Measurements from ENCODE around the gene DERA.

DERA gene

DNA sequence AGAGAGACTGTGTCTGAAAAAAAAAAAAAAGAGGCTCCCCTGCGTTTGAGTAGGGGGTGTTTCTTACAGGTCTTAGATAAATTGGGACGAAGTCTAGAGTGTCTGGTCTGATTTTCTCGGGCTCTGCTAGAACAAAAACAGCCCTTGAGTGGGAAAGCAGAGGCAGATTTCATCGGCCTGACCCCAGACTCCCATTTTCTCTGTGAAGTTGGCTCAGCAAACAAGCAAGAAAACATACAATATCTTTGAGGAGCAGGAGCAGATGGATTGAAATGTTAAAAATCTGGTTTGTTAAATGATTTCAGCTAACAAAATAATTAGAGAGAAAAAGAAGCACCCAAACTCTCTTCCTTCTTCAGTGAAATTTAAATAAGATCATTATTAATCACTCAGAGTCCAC lies 44.1 kb downstream of the DERA start:
- Histone ChIP-seq H2AFZ (ENCODE audit: low read length) (no peak overlapping the region), H3K27me3 (replicated peaks; ENCODE audit: insufficient read depth, low read length) (no peaks in the 10 kb centered on the region), H3K4me1 (ENCODE audit: low read length) (no peaks in the 10 kb centered on the region), H4K20me1 (ENCODE audit: insufficient read depth, low read length) (no peaks in the 10 kb centered on the region), H3F3A (ENCODE audit: insufficient read depth, low read length) (no peaks in the 10 kb centered on the region), H3K36me3 (replicated peaks; ENCODE audit: insufficient read depth, low read length) (no peaks in the 10 kb centered on the region), H3K27ac (ENCODE audit: low read length) (no peak overlapping the region), H3K9ac (ENCODE audit: low read length) (no peak overlapping the region), H3K4me3 (ENCODE audit: low read length) (no peak overlapping the region), H3K9me3 (replicated peaks; ENCODE audit: insufficient read depth, low read length) (no peaks in the 10 kb centered on the region), H3K9me2 (replicated peaks; ENCODE audit: insufficient read depth, low read length) (no peaks in the 10 kb centered on the region), H3K4me2 (ENCODE audit: low read depth, low read length) (no peak overlapping the region), H3K79me2 (ENCODE audit: low read length) (0 out of 2 replicates have a peak, but pooled peaks cover 8% of the 10 kb centered on the region)
- no peak for DNase-seq
- TF ChIP-seq EZH2 (optimal IDR thresholded peaks at IDR 0.05; ENCODE audit: low read depth, low read length) (no peak), EZH2phosphoT487 (IDR thresholded peaks at IDR 0.05; ENCODE audit: low read length) (no peak)
- TF ChIP-seq, protein P1, sequence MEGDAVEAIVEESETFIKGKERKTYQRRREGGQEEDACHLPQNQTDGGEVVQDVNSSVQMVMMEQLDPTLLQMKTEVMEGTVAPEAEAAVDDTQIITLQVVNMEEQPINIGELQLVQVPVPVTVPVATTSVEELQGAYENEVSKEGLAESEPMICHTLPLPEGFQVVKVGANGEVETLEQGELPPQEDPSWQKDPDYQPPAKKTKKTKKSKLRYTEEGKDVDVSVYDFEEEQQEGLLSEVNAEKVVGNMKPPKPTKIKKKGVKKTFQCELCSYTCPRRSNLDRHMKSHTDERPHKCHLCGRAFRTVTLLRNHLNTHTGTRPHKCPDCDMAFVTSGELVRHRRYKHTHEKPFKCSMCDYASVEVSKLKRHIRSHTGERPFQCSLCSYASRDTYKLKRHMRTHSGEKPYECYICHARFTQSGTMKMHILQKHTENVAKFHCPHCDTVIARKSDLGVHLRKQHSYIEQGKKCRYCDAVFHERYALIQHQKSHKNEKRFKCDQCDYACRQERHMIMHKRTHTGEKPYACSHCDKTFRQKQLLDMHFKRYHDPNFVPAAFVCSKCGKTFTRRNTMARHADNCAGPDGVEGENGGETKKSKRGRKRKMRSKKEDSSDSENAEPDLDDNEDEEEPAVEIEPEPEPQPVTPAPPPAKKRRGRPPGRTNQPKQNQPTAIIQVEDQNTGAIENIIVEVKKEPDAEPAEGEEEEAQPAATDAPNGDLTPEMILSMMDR (IDR thresholded peaks at IDR 0.05; ENCODE audit: low read length) = no peak

DNA sequence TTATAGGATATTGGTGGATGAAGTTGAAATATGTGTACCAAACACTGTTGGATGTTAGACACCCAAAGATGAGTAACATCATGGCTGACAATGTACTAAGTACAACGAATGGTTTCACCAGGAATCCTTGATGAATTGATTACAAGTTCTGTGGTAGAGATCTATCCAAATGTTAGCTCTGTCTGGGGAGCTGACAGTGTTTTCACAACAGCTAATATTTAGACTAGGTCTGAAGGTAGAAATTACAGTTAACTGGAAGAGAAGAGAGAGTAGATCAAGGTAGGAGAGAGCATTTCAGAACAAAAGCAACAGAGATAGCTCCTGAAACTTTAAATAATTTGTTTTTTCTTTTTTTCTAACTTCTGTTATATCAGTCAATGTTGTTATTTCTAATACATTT lies 44.9 kb downstream of the DERA start:
- H3K9me2 ChIP-seq (replicated peaks; ENCODE audit: insufficient read depth, low read length) = no peaks in the 10 kb centered on the region
- H3K27ac ChIP-seq (ENCODE audit: low read length) = no peak overlapping the region
- no peaks in the 10 kb centered on the region for H3K36me3 ChIP-seq (replicated peaks; ENCODE audit: insufficient read depth, low read length)
- no peaks in the 10 kb centered on the region for H4K20me1 ChIP-seq (ENCODE audit: insufficient read depth, low read length)
- no peak for DNase-seq
- TF ChIP-seq EZH2 (optimal IDR thresholded peaks at IDR 0.05; ENCODE audit: low read depth, low read length) = no peak
- TF ChIP-seq, protein P1 (IDR thresholded peaks at IDR 0.05; ENCODE audit: low read length) = no peak
- TF ChIP-seq EZH2phosphoT487 (IDR thresholded peaks at IDR 0.05; ENCODE audit: low read length) = no peak
- no peaks in the 10 kb centered on the region for H3K9me3 ChIP-seq (replicated peaks; ENCODE audit: insufficient read depth, low read length)
- no peak overlapping the region for H3K9ac ChIP-seq (ENCODE audit: low read length)
- no peaks in the 10 kb centered on the region for H3F3A ChIP-seq (ENCODE audit: insufficient read depth, low read length)
- H3K4me1 ChIP-seq (ENCODE audit: low read length) = no peaks in the 10 kb centered on the region
- no peak overlapping the region for H3K4me2 ChIP-seq (ENCODE audit: low read depth, low read length)
- no peak overlapping the region for H3K4me3 ChIP-seq (ENCODE audit: low read length)
- H2AFZ ChIP-seq (ENCODE audit: low read length) = no peak overlapping the region
- no peaks in the 10 kb centered on the region for H3K27me3 ChIP-seq (replicated peaks; ENCODE audit: insufficient read depth, low read length)
- H3K79me2 ChIP-seq (ENCODE audit: low read length) = 0 out of 2 replicates have a peak, but pooled peaks cover 8% of the 10 kb centered on the region

DNA sequence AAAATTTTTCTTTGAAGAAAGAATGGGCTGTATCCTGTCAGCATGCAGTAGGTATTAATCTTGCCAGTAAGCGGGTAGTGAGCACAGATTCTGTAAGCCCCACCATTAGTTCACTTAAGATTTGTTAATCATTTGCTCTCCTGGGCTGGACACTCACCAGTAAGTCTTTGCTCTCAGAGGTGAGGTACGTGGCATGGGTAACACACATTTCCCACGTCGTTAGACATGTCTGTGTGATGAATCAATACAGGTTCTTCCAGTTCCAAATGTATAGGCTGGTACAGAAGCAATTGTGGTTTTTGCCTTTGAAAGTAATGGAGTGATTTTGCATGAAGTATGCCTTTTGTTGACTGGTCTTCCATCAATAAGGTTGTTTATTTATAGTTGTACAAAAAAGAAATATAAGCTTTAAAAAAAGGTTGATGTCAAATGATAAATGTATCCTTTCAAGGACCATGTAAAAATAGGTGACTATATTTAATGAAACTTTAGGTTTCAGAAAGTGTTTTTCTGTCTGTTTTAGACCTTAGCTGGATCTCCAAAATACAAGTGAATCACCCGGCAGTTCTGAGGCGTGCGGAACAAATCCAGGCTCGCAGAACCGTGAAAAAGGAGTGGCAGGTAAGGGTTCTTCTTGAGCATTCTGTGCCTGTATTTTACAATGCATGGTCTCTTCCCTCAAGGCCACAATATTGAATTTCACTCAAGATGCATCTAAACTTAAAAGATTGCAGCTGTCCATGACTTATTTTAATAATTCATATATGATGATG lies 45.5 kb downstream of the DERA start:
- H3K27ac ChIP-seq (ENCODE audit: low read length) = no peak overlapping the region
- no peaks in the 10 kb centered on the region for H3K9me2 ChIP-seq (replicated peaks; ENCODE audit: insufficient read depth, low read length)
- H3K4me2 ChIP-seq (ENCODE audit: low read depth, low read length) = no peak overlapping the region
- H3K36me3 ChIP-seq (replicated peaks; ENCODE audit: insufficient read depth, low read length) = no peaks in the 10 kb centered on the region
- no peak overlapping the region for H3K4me3 ChIP-seq (ENCODE audit: low read length)
- H3K9me3 ChIP-seq (replicated peaks; ENCODE audit: insufficient read depth, low read length) = no peaks in the 10 kb centered on the region
- no peaks in the 10 kb centered on the region for H3K4me1 ChIP-seq (ENCODE audit: low read length)
- no peak overlapping the region for H3K9ac ChIP-seq (ENCODE audit: low read length)
- DNase-seq = no peak
- H3K79me2 ChIP-seq (ENCODE audit: low read length) = 0 out of 2 replicates have a peak, but pooled peaks cover 8% of the 10 kb centered on the region
- no peaks in the 10 kb centered on the region for H3F3A ChIP-seq (ENCODE audit: insufficient read depth, low read length)
- H3K27me3 ChIP-seq (replicated peaks; ENCODE audit: insufficient read depth, low read length) = no peaks in the 10 kb centered on the region
- no peaks in the 10 kb centered on the region for H4K20me1 ChIP-seq (ENCODE audit: insufficient read depth, low read length)
- TF ChIP-seq EZH2 (optimal IDR thresholded peaks at IDR 0.05; ENCODE audit: low read depth, low read length) (no peak), EZH2phosphoT487 (IDR thresholded peaks at IDR 0.05; ENCODE audit: low read length) (no peak)
- TF ChIP-seq, protein P1 (IDR thresholded peaks at IDR 0.05; ENCODE audit: low read length) = no peak
- H2AFZ ChIP-seq (ENCODE audit: low read length) = no peak overlapping the region

All from MM.1S (cell line).